ENCODE measurements around the gene ERBB4.

The ERBB4 gene

GRCh38 chr2:211875488-211875887, 663.1 kb downstream of the ERBB4 start:
- Histone ChIP-seq H3K36me3 (ENCODE audit: insufficient read depth) (no peaks in the 10 kb centered on the region), H2AFZ (ENCODE audit: low read depth) (no peak overlapping the region), H3K27ac (no peak overlapping the region), H3K27me3 (ENCODE audit: insufficient read depth, low read depth) (no peaks in the 10 kb centered on the region), H3K9ac (no peak overlapping the region), H3K4me3 (IDR thresholded peaks at IDR 0.05; ENCODE audit: insufficient read depth, low read depth, low read length) (no peak overlapping the region), H3K79me2 (ENCODE audit: insufficient read depth, low read depth) (no peaks in the 10 kb centered on the region), H4K20me1 (ENCODE audit: insufficient read depth) (no peaks in the 10 kb centered on the region), H3K4me1 (ENCODE audit: low read depth, poor library complexity, severe bottlenecking) (no peaks in the 10 kb centered on the region), H3K4me2 (no peak overlapping the region)
- no peak for TF ChIP-seq CTCF (conservative IDR thresholded peaks at IDR 0.05; ENCODE audit: low read depth, low read length)

DNA sequence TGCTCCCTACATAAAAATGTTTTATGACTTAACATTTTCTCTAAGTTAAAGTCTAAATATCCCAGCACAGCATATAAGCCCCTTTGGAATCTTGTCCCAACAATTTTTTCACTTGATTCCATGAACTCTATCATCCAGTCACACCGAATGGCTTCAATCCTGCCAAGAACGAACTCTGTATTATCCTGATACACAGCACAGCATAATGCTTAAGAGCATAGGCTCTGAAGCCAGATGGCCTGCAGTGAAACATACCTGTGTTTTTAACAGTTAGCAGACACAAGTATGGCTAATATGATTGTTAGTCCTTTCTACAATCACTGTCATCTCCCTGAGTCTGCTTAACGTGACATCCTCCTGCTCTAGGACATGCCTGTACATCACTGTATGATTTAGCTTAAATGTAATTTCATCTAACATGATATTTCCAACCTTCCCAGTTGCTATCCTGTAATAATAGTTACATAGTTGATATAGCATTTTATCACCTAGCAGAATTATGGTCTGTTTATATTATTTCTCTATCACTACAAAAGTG, 669.5 kb downstream of the ERBB4 start:
- Histone ChIP-seq H3K4me2 (no peak overlapping the region), H3K27me3 (ENCODE audit: insufficient read depth, low read depth) (no peaks in the 10 kb centered on the region), H3K36me3 (ENCODE audit: insufficient read depth) (no peaks in the 10 kb centered on the region), H4K20me1 (ENCODE audit: insufficient read depth) (no peaks in the 10 kb centered on the region), H3K4me3 (IDR thresholded peaks at IDR 0.05; ENCODE audit: insufficient read depth, low read depth, low read length) (no peak overlapping the region), H3K27ac (no peak overlapping the region), H2AFZ (ENCODE audit: low read depth) (no peak overlapping the region), H3K4me1 (ENCODE audit: low read depth, poor library complexity, severe bottlenecking) (peaks cover 18% of the 10 kb centered on the region), H3K79me2 (ENCODE audit: insufficient read depth, low read depth) (no peaks in the 10 kb centered on the region), H3K9ac (no peak overlapping the region)
- no peak for TF ChIP-seq CTCF (conservative IDR thresholded peaks at IDR 0.05; ENCODE audit: low read depth, low read length)

DNA sequence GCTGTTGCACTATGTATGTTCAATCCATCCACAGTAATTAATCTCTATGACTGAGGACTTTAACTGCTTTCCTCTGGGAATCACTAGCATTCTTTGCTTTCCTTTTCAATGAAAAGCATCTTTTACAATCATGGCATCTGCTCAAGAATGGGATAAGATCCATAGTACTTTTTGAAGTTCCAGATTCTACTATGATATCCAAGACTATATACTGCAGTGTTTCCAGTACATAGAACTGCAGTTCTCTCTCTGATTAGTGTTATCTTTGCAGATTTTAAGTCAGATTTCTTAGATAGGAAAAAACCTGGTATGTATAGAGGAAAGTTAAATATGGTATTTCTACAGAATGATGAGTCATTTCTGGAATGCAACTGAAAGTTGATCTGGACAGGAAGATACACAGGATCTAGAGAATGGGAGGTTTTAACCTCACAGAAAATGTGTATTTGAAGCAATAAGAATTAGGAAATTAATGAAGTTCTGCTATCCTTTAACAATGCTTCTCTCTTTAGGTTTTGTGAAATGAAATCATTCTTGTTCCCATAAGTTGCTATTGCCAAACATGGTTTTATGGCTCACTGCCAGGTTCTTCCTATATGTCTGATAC, 670.7 kb downstream of the ERBB4 start:
- Histone ChIP-seq H3K36me3 (ENCODE audit: insufficient read depth) (no peaks in the 10 kb centered on the region), H4K20me1 (ENCODE audit: insufficient read depth) (no peaks in the 10 kb centered on the region), H3K79me2 (ENCODE audit: insufficient read depth, low read depth) (no peaks in the 10 kb centered on the region), H3K4me3 (IDR thresholded peaks at IDR 0.05; ENCODE audit: insufficient read depth, low read depth, low read length) (no peak overlapping the region), H2AFZ (ENCODE audit: low read depth) (no peak overlapping the region), H3K4me2 (peak overlapping the region; percentile 29), H3K27me3 (ENCODE audit: insufficient read depth, low read depth) (no peaks in the 10 kb centered on the region), H3K4me1 (ENCODE audit: low read depth, poor library complexity, severe bottlenecking) (peaks cover 18% of the 10 kb centered on the region), H3K9ac (no peak overlapping the region), H3K27ac (no peak overlapping the region)
- TF ChIP-seq CTCF (conservative IDR thresholded peaks at IDR 0.05; ENCODE audit: low read depth, low read length), result no peak

- Histone ChIP-seq H3K27ac (no peak overlapping the region), H3K27me3 (ENCODE audit: insufficient read depth, low read depth) (no peaks in the 10 kb centered on the region), H3K36me3 (ENCODE audit: insufficient read depth) (no peaks in the 10 kb centered on the region), H3K4me3 (IDR thresholded peaks at IDR 0.05; ENCODE audit: insufficient read depth, low read depth, low read length) (no peak overlapping the region), H3K4me2 (no peak overlapping the region), H3K79me2 (ENCODE audit: insufficient read depth, low read depth) (no peaks in the 10 kb centered on the region), H4K20me1 (ENCODE audit: insufficient read depth) (no peaks in the 10 kb centered on the region), H2AFZ (ENCODE audit: low read depth) (no peak overlapping the region), H3K9ac (no peak overlapping the region), H3K4me1 (ENCODE audit: low read depth, poor library complexity, severe bottlenecking) (peaks cover 18% of the 10 kb centered on the region)
- TF ChIP-seq CTCF (conservative IDR thresholded peaks at IDR 0.05; ENCODE audit: low read depth, low read length), result no peak
Measured at GRCh38 chr2:211864328-211864727, 674.3 kb downstream of the ERBB4 start.

Data from KMS-11 (cell line).